ENCODE data around the gene EPHA6. TPM values are rescaled to one million over a fixed set of nuclear protein-coding genes. Genes with fewer than 3 reads are reported as not detected.

The EPHA6 gene
- total and polyA plus RNA-seq, 9 donors, result 2.0 to 20.9 (median 9.2) TPM

- Histone ChIP-seq H3K36me3 (no peaks in the 10 kb centered on the region), H3K27me3 (no peaks in the 10 kb centered on the region), H3K9me3 (no peaks in the 10 kb centered on the region), H3K4me1 (ENCODE audit: insufficient read depth) (no peaks in the 10 kb centered on the region), H3K27ac (no peak overlapping the region), H3K4me3 (no peak overlapping the region)
- DNase-seq, result no peak
- no peak for TF ChIP-seq CTCF (IDR thresholded peaks at IDR 0.05)
- TF ChIP-seq POLR2A (IDR thresholded peaks at IDR 0.05), result no peak
- no peak for TF ChIP-seq EP300 (IDR thresholded peaks at IDR 0.05)
- WGBS, 3 donors, result 37 to 53% (median 37%) methylated on average over 1 of the region's 1 CpG
- intact Hi-C loops (cut with DNase I), result no loop called here
These were observed 296.9 kb downstream of the EPHA6 start for GRCh38 chr3:97111244-97111643.

- Histone ChIP-seq H3K4me1 (ENCODE audit: insufficient read depth) (peaks cover 3% of the 10 kb centered on the region), H3K27me3 (no peaks in the 10 kb centered on the region), H3K9me3 (no peaks in the 10 kb centered on the region), H3K36me3 (no peaks in the 10 kb centered on the region), H3K27ac (no peak overlapping the region), H3K4me3 (no peak overlapping the region)
- 35 to 46% (median 44%) methylated on average over 1 of the region's 1 CpG for WGBS, 3 donors
- TF ChIP-seq EP300 (IDR thresholded peaks at IDR 0.05) (no peak), POLR2A (IDR thresholded peaks at IDR 0.05) (no peak), CTCF (IDR thresholded peaks at IDR 0.05) (no peak)
- intact Hi-C loops (cut with DNase I), result no loop called here
- DNase-seq, result no peak
These were observed 307.0 kb downstream of the EPHA6 start for GRCh38 chr3:97121386-97121785.

- Histone ChIP-seq H3K9me3 (no peaks in the 10 kb centered on the region), H3K27ac (no peak overlapping the region), H3K4me1 (ENCODE audit: insufficient read depth) (peaks cover 3% of the 10 kb centered on the region), H3K4me3 (no peak overlapping the region), H3K27me3 (no peaks in the 10 kb centered on the region), H3K36me3 (no peaks in the 10 kb centered on the region)
- intact Hi-C loops (cut with DNase I), result no loop called here
- TF ChIP-seq EP300 (IDR thresholded peaks at IDR 0.05) (no peak), POLR2A (IDR thresholded peaks at IDR 0.05) (no peak), CTCF (IDR thresholded peaks at IDR 0.05) (no peak)
- DNase-seq, result peak in 4 of 5 donors; percentile 21 to 51 (median 28)
- WGBS, 3 donors, result 31 to 32% (median 31%) methylated on average over 4 of the region's 4 CpGs
These were observed 311.6 kb downstream of the EPHA6 start for GRCh38 chr3:97125902-97126499.

- DNase-seq, result no peak
- intact Hi-C loops (cut with DNase I), result no loop called here
- Histone ChIP-seq H3K9me3 (no peaks in the 10 kb centered on the region), H3K36me3 (no peaks in the 10 kb centered on the region), H3K4me3 (no peak overlapping the region), H3K27me3 (no peaks in the 10 kb centered on the region), H3K27ac (no peak overlapping the region), H3K4me1 (ENCODE audit: insufficient read depth) (no peaks in the 10 kb centered on the region)
- 71 to 88% (median 87%) methylated on average over 1 of the region's 1 CpG for WGBS, 3 donors
- TF ChIP-seq CTCF (IDR thresholded peaks at IDR 0.05), result no peak
- TF ChIP-seq POLR2A (IDR thresholded peaks at IDR 0.05), result no peak
- no peak for TF ChIP-seq EP300 (IDR thresholded peaks at IDR 0.05)
These were observed 317.1 kb downstream of the EPHA6 start for GRCh38 chr3:97131476-97131875.
